IPS-11a (cell line): ENCODE measurements around the gene CCDC33.

Experiments used
- H3K4me3 ChIP-seq: one replicate; pipeline ENCODE4 v1.5.1; 2013; ENCODE audit warnings: low read depth, low read length, control low read depth

Gene CCDC33

DNA sequence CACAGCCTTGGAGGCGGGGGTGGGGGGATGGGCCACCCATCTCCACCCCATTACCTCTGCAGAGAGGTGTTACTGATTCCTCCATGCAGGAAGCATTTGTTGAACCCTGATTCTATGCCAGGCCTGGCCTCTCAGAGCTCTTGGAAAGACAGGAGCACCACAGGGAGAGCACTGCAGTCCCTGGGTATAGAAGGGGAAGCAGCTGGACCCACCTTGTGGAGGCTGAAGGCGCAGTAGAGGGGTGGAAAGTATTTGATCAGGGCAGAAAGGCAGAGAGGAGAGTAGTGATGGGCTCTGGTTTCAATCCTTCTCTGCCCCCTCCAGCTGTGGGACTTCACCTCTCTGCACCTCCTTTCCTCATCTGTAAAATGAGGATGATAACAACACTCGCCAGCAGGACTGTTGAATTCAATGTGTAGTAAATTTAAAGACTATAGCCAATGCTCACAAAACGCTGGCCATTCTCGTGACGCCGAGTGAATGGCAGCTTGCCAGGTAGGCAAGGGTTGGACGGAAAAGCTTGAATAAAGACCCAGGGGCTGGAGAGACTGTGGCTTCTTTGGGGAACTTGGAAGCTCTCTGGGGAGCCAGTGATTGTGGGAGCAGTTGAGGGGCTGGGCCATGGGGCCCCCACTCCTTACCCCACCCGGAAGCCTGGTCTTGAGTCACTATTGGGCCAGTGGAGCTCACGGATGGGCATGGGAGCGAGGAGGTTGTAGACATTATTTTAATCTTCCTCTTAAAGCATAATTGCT lies 8.0 kb upstream of the CCDC33 start:
- no peak overlapping the region for H3K4me3 ChIP-seq

DNA sequence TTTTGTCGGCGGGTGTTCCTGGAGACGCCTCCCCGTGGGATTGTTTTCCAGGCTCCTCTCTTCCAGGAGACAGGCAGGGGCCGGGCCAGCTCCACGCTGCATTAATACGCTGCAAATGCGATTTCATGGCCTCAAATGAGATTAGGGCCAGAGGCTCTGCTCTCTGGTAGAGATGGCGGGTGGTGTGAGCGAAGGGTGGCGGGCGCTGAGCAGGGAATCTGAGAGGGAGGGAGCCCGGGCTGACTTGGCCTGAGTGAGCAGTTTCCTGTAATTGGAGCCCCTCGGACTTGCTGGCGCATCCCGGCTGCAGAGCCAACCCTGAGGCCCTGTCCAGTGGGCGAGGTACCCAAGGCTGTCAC lies 7.4 kb upstream of the CCDC33 start:
- H3K4me3 ChIP-seq = no peak overlapping the region

DNA sequence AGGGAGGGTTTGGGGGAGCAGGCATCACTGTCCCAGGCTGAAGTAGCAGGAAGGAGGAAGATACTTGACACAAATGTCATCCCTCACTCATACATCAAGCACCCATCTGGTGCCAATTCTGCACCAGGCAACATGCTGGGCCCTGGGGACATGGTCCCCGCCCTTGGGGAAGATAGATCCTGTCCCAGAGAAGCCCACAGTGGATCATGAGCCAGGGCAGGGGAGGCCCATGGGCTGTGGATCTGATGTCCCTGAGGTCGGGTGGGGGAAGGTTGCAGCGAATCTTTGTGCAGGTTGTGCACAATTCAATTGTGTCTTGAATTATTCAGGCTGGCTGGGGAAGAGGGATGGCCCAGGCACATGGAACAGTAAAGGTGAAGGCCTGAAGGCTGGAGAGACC lies 6.4 kb upstream of the CCDC33 start:
- no peak overlapping the region for H3K4me3 ChIP-seq

DNA sequence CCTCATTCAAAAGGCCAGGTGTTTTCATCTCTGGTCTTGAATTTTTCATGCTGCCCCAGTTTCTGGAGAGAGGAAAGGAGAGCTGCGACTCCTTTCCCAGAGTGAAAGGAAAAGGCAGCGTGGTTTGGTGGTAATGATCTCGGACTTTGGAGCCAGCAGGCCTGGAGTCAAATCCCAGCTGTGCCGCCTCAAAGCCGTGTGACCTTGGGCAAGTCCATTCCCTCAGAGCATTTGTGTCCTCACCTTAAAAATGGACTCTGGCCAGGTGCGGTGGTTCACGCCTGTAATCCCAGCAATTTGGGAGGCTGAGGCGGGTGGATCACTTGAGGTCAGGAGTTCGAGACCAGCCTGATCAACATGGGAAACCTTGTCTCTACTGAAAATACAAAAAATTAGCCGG lies 4.7 kb upstream of the CCDC33 start:
- no peak overlapping the region for H3K4me3 ChIP-seq

DNA sequence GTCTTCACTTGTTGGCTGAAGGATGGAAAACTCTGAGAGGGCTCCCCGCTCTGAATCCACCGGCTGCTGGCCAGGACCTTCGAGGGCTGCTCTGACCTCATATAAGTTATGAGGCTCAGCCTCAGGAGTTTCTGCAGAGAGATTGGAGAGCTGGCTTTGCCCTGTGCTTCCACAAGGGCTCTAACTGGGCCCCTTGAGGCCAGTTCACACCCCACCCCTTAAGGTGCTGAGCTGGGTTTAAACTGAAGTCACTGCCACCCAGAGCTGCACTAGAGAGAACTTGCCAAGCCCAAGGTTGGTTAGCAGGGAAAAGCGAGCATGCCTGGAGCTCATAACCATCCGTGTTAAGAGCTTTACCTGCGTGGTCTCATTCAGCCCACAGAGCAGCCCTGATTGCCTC lies 2.8 kb upstream of the CCDC33 start:
- H3K4me3 ChIP-seq = no peak overlapping the region

DNA sequence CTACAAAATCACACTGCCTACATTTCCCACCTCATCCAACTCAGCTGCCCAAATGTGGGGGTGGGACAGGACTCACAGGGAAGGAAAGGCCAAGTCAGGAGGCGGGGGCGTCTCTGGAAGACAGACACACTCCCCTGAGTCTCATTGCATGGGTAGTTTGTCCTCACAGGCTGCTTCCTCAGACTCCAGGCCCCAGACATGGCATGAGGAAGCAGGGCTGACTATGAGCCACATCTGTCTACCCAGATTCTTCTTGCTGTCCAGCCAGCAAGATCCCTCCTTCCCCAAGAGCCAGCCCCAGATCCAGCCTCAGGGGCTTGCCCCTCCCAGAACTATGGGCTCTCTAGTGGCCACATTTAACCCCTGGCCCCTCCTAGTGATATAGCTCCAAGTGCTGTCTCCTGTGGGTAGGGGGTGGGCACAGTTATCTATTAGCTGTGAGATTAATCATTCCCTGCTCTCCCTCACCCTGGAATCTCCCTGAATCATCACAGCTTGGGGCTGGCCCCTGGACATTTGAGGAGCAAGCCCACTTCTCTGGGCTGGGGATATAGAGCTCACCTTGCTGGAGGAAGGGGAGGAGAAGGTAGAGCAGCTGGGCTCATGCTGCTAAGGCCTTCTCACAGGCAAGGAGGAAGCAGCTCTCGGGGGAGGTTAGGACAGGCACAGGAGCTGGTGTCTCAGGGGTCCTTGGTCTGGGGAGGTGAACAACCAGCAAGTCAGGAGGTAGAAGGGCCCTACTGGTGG lies 2.1 kb upstream of the CCDC33 start:
- no peak overlapping the region for H3K4me3 ChIP-seq

DNA sequence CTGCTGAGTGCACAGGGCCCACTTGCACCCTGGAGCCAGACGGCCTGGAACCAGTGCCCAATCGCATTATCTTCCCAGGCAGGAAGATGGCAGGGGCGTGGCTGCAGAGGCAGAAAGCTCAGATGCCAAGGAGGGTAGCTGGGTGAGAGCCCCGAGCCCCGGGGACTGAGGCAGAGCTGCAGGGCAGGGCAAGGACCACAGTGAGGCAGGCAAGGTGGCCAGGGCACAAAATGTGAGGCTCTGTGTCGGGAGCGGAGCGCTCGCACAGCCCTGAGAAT lies 1.6 kb upstream of the CCDC33 start:
- H3K4me3 ChIP-seq = no peak overlapping the region

DNA sequence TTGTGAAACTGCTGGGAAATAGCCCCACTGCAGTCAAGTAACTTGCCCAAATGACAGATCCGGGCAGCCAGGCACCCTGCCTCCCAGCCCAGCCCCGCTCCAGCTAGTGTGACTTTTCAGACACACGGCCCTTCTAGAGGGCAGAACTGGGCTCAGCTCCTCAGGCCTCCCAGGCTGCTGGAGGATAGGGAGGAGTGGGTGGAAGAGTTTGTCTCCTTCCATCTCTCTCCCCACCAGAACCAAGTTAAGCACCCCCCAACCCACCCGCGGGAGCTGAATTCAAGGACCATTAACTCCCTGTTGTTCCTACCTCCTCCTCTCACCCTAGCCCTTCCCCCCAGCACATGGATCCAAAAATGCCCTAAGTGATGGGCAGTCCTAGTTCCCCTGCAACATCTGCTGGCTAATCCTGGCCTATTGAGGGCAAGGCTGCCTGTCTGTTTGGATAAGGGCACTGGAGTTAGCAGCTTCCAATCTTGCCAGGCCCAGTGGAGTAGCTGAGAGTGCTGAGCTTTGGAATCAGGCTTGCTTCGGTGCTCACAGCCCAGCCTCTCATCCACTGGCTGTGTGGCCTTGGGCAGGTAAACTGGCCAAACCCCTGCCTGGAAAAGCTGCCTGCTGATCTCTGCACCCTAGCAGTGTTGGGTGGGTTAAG lies 3.1 kb downstream of the CCDC33 start:
- no peak overlapping the region for H3K4me3 ChIP-seq

DNA sequence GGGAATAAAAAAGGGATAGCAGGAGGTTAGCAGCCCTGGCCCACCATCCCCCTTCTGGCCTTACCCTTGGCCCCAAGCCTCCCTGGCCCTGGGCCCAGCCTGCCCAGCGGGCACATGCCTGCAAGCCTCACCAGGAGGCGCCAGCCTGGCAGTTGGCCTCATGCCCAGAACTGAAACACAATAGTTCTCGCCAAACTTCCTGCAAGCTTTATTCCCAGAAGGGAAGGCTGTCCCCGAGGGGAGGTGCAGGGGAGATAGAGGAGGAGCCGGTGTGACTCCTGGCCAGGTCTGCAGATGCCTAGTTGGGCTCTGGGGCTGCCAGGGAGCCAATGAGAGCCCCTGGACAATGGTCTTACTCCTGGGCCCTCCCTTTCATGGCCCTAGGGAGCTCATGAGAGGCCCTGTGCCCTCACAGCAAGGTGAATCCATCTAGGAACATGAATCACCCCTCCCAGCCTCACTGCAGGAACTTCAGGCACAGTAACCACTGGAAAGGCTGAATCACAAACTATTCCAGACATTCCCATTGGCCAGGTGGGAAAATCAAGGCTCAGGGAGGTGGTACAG lies 4.0 kb downstream of the CCDC33 start:
- no peak overlapping the region for H3K4me3 ChIP-seq

DNA sequence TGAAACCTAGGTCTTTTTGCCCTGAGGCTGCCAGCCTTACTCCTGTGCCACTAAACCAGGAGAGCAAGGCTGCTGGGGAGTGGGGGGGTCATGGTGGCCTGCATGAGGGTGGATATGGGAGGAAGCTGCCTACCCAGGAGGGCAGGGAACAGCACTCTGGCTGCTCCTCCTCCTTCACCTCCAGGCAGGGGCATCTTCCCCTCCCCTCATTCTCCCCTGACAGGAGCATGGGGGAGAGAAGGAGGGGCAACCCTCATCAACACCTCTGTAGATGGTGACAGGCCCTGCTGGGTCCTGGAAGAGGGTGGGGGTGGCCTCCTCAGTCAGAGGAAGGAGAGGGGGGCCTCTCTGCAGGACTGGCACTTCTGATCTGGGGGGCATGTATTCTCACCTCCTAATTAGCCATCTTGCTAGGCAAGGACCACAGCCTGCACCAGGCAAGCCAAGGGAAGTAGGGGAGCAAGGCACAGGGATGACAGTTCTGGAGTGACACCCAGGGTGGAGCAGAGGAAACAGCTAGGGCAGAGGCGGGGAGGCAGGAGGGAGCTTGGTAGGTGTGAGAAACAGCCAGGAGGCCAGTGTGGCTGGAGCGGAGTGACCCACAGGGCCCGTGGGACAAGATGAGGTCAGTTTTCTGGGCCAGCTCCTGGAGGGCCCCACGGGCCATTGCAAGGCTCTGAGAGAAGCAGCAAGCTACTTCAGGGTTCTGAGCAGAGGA lies 4.9 kb downstream of the CCDC33 start:
- H3K4me3 ChIP-seq = no peak overlapping the region

DNA sequence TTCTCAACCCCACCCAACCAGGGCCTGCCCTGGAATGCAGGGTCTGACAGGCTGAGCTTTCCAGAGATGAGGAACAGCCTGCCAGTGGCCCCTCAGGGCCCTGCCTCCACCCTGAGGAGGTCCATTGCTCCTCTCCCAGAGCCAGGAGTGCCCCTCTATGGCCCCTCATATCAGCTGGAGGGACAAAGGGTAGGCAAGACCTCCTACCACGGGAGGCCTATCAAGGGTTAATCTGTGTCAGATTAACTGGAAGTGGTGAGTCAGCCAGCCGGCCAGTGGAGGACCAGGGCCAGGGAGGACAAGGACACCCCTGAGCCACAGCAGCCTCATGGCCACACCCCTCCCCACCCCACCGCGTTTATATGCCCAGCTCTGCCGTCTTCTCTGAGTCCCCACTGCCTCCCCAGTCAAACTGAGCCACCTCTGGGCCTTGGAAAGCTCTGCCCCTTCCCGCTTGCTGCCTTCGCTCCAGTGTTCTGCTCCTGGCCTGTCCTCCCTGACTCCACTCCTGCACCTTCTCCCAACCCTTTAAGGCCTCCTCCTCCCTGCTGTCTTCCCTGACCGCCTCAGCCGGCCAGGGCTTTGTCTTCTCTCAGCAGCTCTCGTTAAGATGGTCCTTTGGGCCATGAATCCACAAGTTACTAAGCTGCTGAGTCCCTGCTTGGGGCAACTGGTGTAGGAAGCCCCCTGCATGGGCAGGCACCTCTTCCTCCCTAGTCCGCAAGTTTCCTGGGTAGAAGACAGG lies 6.5 kb downstream of the CCDC33 start:
- no peak overlapping the region for H3K4me3 ChIP-seq

DNA sequence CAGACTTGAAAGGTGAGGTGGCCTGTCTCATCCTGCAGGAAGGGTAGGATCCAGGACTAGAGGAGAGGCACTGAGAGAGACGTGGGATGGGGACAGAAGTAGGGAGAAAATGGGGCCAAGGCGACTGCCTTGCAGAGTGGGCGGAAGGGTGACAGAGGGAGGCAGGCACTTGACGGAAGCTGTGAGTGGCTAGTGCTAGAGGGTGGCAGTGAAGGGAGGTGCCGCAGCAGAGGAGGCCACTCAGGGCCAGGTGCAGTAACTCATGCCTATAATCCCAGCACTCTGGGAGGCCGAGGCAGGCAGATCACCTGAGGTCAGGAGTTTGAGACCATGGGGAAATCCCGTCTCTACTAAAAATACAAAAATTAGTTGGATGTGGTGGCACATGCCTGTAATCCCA lies 7.3 kb downstream of the CCDC33 start:
- no peak overlapping the region for H3K4me3 ChIP-seq

DNA sequence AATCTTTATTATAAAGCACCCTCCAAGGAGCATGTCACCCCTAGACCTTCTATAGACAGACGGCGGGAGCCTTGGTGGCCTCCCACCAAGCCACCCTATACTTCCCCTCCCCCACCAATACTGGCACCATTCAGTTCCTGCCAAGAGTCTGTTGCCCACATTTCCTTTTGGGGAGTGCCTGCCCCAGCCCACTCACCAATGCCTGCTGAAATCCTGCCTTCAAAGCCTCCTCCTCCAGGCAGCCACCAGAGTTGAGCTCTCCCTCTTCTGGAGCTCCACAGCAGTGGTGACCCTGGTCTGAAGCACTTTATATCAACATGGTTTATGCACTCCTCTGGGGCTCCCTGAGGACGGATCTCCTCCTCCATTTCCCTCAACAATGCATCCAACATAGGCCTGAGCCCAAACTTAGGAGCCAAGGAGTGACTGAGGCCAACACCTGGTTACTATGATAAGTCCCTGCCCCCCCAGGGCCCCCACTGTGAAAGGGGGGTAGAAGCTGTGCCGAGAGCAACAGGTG lies 8.8 kb downstream of the CCDC33 start:
- no peak overlapping the region for H3K4me3 ChIP-seq

DNA sequence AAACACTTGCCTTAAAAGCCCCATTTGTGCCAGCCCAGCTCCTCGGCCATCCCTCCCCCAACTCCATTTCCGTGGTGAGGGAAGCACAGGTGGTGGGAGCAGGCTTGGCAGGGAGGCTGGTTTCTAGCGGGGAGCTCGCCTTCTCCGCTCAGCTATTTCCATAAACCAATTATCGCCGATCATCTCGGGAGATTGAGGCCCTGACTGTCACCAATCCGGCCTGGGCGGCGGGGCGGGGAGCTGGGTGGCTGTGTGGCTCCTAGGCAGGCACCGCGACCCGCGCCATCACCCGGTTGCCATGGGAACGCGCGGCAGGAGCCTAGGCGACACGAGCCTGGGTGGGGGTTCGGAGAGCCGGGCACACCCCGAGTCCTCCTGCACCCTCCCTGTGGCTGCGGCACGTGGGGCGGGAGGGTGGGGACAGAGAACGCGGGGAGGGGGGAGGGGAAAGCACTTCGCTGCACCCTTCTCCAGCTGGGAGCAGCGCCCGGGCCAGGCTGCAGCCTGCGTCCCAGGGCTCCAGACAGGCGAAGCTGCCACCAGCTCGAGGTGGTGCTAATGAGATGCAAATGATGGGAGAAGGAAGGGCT lies 9.3 kb downstream of the CCDC33 start:
- H3K4me3 ChIP-seq = peak overlapping the region; percentile 8

DNA sequence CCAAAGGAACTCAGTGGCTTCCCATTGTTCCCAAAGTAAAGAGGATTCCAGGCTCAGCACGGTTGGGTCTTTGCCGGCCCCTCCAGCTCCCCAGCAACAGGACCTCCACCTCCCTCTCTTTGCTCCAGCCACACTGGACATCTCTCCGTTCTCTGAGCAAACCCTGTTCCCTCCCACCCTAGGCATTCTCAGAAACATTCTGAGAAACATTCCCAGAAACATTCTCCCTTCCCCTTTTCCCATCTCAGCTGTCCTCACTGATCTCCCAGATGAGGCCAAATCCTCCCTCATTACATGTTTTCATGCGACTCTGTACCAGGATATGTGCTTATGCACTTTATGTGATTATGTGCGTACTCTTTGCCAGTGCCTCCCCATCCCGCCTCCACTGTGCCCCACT lies 14.1 kb downstream of the CCDC33 start:
- H3K4me3 ChIP-seq = no peak overlapping the region

DNA sequence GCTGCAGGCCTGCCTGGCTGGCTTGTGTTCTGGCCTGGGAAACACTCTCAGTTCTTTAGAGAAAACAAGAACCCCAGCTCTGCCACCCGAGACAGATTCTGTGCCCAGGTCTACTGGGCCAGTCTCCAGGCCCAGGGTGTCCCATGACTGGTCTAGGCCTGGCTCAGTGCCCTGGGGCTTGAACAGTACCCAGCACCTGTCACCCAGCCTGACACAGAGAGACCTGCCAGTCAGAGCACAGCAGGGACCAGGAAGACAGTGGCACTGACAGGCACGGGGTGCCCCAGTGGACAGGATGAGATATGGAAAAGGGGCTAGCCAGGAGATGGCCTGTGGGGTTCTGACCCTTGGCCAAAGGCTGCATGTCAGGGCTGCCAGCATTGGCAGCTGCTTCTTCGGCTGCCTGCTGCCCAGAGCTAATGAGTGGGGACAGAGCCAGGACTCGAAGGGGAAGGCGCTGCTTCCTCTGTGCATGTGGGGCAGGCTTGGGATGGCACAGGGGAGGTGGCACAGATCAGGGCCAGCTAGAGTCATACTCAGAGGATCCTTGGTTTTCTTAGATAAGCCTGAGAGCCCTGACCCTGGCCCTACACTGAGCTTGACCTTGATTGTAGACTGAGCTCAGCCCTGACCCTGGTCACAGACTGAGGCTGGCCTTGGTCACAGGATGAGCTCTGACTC lies 15.1 kb downstream of the CCDC33 start:
- H3K4me3 ChIP-seq = no peak overlapping the region

DNA sequence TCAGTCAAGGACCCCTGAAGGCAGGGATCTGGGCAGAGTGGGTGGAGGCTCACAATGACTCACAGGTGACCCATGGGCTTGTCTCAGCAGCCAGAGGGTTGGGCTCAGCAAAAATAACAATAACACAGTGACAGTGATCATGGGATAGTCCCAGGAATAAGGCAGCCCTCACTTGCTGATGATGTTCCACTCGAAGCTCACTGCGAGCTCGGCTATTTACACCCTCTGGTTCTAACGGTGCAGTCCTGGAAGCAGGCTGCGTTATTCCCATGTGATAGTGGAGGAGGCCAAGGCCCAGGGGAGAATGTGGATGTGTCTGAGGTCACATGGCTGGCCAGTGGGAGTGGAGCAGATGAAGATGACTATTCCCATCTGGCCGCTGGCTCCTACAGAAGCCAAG lies 16.2 kb downstream of the CCDC33 start:
- H3K4me3 ChIP-seq = no peak overlapping the region

DNA sequence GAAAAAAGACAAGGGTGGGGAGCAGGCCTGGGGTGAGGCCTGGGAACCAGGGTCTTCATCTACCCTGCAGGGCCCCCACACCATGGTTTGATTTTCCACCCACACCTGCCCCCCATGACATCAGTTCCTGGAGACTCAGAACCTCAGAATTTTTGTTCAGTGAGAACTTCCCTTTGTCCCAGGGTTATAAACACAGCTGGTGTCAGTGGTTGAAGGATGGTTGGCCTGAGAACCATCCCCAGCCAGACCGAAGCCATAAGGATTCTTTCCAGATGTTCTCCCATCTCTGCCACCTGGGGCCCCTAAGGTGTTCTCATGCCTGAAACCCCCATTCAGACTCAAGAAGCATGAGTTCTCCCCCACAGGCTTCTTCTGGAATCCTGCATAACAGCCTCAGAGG lies 16.6 kb downstream of the CCDC33 start:
- H3K4me3 ChIP-seq = no peak overlapping the region

DNA sequence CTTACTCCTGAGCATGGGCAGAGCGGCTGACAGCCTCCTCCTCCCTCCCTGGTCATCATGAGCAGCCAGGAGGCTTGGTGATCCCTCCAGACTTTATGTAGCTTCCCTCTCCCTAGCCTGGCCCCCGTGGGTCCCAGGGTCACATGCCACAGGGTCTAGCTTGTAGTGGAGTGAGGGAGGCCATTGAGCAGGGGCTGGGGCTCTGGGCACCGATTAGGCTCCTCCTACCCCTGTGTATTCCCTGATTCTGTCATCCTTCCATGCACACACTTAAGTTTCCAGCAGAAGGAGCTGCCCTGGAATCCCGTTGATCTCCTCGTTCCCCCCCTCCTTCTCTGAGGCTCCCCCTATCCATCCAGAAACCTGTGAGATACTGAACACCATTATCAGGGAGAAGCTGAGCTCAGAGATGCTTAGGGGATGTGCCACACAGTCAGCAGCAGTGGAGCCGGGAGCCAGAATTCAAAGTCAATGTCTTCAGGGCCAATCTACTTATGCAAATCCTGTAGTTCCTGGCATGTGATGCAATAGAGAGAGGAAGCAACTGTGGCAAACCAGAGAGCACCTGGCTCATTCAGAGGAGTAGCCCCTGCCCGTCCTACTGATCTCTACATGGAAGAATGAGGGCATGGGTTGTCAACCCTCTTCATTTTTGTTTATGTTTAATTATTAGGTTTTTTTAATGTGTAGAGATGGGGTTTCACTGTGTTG lies 17.2 kb downstream of the CCDC33 start:
- no peak overlapping the region for H3K4me3 ChIP-seq
